Measurements from ENCODE around the gene SMG6.

Gene SMG6

DNA sequence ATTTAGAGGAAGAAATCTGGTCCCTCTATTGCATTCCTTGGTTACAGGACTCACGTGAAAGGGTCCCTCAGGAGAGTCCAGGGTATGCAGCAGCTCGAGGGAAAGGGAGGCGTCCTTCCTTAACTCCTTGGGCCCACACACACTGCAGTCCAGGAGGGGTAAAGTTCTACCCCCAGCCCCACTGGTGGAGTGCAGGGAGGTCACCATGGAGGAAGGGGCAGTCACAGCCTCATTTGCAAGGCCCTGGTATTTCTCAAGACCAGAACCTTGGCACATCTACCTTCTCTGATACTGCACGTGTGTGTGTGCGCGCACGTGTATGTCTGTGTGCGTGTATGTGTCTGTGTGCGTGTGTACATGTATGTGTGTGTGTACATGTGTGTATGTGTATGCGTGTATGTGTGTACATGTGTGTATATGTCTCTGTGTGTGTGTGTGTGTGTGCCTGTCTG lies 237.6 kb downstream of the SMG6 start:
- Histone ChIP-seq H3K36me3 (ENCODE audit: control insufficient read depth in 2 of 2, insufficient read depth in 1 of 2, low read length in 2 of 2) (peaks cover 0 to 71% of the 10 kb centered on the region in 2 experiments; a peak in 1 of 3 replicates), H3K4me1 (ENCODE audit: control insufficient read depth, insufficient read depth, low read length) (no peaks in the 10 kb centered on the region; the same call in 1 of the 2 replicates), H3K27ac (ENCODE audit: extremely low read depth, low read depth, low read length) (no peak overlapping the region), H3K4me3 (ENCODE audit: low read depth, low read length) (no peak overlapping the region), H3K9me3 (ENCODE audit: control insufficient read depth, insufficient read depth, low read depth, low read length) (no peaks in the 10 kb centered on the region)
- CTCF ChIA-PET, result interaction anchor here (0.6 to 4.0 kb wide), 14 partner anchors 7 to 240 kb away, joined by 3 to 41 read pairs (median 4); partner anchors contain the start of gene HIC1
- no peak for TF ChIP-seq ZNF366 (tag by site-specific recombination; conservative IDR thresholded peaks at IDR 0.05)
- TF ChIP-seq ZNF48 (tag by site-specific recombination; IDR thresholded peaks at IDR 0.05), result no peak
- TF ChIP-seq MYNN (tag by site-specific recombination; IDR thresholded peaks at IDR 0.05; ENCODE audit: borderline replicate concordance), result no peak
- no peak for TF ChIP-seq ZNF146 (tag by site-specific recombination; IDR thresholded peaks at IDR 0.05)
- TF ChIP-seq, protein P1, sequence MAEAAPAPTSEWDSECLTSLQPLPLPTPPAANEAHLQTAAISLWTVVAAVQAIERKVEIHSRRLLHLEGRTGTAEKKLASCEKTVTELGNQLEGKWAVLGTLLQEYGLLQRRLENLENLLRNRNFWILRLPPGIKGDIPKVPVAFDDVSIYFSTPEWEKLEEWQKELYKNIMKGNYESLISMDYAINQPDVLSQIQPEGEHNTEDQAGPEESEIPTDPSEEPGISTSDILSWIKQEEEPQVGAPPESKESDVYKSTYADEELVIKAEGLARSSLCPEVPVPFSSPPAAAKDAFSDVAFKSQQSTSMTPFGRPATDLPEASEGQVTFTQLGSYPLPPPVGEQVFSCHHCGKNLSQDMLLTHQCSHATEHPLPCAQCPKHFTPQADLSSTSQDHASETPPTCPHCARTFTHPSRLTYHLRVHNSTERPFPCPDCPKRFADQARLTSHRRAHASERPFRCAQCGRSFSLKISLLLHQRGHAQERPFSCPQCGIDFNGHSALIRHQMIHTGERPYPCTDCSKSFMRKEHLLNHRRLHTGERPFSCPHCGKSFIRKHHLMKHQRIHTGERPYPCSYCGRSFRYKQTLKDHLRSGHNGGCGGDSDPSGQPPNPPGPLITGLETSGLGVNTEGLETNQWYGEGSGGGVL (tag by site-specific recombination; IDR thresholded peaks at IDR 0.05), result no peak
- no peak for TF ChIP-seq ZNF555 (tag by site-specific recombination; conservative IDR thresholded peaks at IDR 0.05)
- no peak for TF ChIP-seq ZNF394 (tag by site-specific recombination; IDR thresholded peaks at IDR 0.05; ENCODE audit: borderline replicate concordance)
- TF ChIP-seq, protein P2, sequence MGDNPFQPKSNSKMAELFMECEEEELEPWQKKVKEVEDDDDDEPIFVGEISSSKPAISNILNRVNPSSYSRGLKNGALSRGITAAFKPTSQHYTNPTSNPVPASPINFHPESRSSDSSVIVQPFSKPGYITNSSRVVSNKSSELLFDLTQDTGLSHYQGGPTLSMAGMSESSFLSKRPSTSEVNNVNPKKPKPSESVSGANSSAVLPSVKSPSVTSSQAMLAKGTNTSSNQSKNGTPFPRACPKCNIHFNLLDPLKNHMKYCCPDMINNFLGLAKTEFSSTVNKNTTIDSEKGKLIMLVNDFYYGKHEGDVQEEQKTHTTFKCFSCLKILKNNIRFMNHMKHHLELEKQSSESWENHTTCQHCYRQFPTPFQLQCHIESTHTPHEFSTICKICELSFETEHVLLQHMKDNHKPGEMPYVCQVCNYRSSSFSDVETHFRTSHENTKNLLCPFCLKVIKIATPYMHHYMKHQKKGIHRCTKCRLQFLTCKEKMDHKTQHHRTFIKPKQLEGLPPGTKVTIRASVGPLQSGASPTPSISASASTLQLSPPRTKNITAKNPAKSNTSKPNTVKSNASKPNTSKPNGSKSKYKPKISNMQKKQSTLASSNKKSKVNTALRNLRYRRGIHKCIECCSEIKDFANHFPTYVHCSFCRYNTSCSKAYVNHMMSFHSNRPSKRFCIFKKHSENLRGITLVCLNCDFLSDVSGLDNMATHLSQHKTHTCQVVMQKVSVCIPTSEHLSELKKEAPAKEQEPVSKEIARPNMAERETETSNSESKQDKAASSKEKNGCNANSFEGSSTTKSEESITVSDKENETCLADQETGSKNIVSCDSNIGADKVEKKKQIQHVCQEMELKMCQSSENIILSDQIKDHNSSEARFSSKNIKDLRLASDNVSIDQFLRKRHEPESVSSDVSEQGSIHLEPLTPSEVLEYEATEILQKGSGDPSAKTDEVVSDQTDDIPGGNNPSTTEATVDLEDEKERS (tag by site-specific recombination; IDR thresholded peaks at IDR 0.05), result no peak
- no peak for TF ChIP-seq KLF8 (tag by site-specific recombination; IDR thresholded peaks at IDR 0.05)
- TF ChIP-seq, protein P3, sequence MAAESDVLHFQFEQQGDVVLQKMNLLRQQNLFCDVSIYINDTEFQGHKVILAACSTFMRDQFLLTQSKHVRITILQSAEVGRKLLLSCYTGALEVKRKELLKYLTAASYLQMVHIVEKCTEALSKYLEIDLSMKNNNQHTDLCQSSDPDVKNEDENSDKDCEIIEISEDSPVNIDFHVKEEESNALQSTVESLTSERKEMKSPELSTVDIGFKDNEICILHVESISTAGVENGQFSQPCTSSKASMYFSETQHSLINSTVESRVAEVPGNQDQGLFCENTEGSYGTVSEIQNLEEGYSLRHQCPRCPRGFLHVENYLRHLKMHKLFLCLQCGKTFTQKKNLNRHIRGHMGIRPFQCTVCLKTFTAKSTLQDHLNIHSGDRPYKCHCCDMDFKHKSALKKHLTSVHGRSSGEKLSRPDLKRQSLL (tag by site-specific recombination; IDR thresholded peaks at IDR 0.05), result no peak
- TF ChIP-seq SETDB1 (IDR thresholded peaks at IDR 0.05; ENCODE audit: insufficient read length, low read length), result no peak
- no peak for TF ChIP-seq ZNF707 (tag by site-specific recombination; IDR thresholded peaks at IDR 0.05)
- TF ChIP-seq OSR2 (tag by site-specific recombination; IDR thresholded peaks at IDR 0.05), result no peak
- no peak for TF ChIP-seq ZNF223 (tag by site-specific recombination; IDR thresholded peaks at IDR 0.05)
- no peak for TF ChIP-seq ZNF354C (tag by site-specific recombination; IDR thresholded peaks at IDR 0.05; ENCODE audit: borderline replicate concordance, low read depth)
- TF ChIP-seq ZBTB20 (tag by site-specific recombination; IDR thresholded peaks at IDR 0.05), result no peak
- TF ChIP-seq ZNF266 (tag by site-specific recombination; IDR thresholded peaks at IDR 0.05; ENCODE audit: low read depth), result no peak
- POLR2A ChIA-PET, result interaction anchor here (1.4 kb wide), 1 partner anchor 179 kb away, joined by 5 read pairs; no protein-coding TSS in a partner anchor

DNA sequence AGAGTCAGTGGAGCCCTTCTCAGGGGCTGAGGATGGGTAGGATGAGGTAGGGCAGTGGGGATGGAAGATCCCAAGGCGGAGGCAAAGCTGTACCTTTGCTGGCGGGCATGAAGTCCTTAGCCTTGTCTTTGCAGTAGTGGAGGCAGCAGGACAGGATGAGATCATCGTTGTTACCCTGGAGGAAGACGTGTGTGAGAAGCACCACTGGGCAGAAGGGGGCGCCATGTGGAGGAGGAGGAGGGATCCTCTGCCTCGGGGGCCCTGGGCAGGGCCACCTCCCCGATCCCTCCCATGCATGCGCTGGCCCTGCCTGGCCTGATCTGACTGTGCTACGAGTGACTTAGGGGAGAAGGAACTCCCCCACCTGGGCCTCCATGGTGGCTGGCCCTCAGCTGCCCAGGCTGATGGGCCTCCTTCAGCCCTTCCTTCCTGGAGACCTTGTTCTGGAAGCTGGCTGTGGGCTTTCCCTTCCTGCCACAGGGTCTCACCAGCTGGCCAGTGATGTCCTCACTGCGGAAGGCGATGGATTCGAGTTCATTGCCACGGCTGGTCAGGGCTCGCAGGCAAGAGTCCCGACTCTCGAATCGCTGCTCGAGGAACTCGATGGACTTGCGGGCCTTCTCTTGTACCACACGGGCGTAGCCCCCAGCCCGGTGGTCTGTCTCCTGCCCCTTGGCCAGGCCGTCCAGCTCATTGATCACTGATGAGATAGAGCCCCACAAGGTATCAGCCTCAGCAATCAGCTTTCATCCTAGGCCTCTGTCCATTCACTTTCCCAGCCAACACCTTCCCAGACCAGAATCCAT lies 238.4 kb downstream of the SMG6 start:
- 0 out of 2 replicates have a peak overlapping the region, but pooled peaks have one; percentile 31 for H3K27ac ChIP-seq (ENCODE audit: extremely low read depth, low read depth, low read length)
- ChIA-PET POLR2A (interaction anchor here (1.4 kb wide), 1 partner anchor 180 kb away, joined by 5 read pairs; no protein-coding TSS in a partner anchor), CTCF (interaction anchor here (0.6 to 4.0 kb wide), 24 partner anchors 11 to 241 kb away, joined by 3 to 41 read pairs (median 4); partner anchors contain the start of gene HIC1)
- no peaks in the 10 kb centered on the region; the same call in 1 of the 2 replicates for H3K4me1 ChIP-seq (ENCODE audit: control insufficient read depth, insufficient read depth, low read length)
- no peak overlapping the region for H3K4me3 ChIP-seq (ENCODE audit: low read depth, low read length)
- peaks cover 0 to 67% of the 10 kb centered on the region in 2 experiments; a peak in 1 of 3 replicates for H3K36me3 ChIP-seq (ENCODE audit: control insufficient read depth in 2 of 2, insufficient read depth in 1 of 2, low read length in 2 of 2)
- no peaks in the 10 kb centered on the region for H3K9me3 ChIP-seq (ENCODE audit: control insufficient read depth, insufficient read depth, low read depth, low read length)
- TF ChIP-seq, protein P4, sequence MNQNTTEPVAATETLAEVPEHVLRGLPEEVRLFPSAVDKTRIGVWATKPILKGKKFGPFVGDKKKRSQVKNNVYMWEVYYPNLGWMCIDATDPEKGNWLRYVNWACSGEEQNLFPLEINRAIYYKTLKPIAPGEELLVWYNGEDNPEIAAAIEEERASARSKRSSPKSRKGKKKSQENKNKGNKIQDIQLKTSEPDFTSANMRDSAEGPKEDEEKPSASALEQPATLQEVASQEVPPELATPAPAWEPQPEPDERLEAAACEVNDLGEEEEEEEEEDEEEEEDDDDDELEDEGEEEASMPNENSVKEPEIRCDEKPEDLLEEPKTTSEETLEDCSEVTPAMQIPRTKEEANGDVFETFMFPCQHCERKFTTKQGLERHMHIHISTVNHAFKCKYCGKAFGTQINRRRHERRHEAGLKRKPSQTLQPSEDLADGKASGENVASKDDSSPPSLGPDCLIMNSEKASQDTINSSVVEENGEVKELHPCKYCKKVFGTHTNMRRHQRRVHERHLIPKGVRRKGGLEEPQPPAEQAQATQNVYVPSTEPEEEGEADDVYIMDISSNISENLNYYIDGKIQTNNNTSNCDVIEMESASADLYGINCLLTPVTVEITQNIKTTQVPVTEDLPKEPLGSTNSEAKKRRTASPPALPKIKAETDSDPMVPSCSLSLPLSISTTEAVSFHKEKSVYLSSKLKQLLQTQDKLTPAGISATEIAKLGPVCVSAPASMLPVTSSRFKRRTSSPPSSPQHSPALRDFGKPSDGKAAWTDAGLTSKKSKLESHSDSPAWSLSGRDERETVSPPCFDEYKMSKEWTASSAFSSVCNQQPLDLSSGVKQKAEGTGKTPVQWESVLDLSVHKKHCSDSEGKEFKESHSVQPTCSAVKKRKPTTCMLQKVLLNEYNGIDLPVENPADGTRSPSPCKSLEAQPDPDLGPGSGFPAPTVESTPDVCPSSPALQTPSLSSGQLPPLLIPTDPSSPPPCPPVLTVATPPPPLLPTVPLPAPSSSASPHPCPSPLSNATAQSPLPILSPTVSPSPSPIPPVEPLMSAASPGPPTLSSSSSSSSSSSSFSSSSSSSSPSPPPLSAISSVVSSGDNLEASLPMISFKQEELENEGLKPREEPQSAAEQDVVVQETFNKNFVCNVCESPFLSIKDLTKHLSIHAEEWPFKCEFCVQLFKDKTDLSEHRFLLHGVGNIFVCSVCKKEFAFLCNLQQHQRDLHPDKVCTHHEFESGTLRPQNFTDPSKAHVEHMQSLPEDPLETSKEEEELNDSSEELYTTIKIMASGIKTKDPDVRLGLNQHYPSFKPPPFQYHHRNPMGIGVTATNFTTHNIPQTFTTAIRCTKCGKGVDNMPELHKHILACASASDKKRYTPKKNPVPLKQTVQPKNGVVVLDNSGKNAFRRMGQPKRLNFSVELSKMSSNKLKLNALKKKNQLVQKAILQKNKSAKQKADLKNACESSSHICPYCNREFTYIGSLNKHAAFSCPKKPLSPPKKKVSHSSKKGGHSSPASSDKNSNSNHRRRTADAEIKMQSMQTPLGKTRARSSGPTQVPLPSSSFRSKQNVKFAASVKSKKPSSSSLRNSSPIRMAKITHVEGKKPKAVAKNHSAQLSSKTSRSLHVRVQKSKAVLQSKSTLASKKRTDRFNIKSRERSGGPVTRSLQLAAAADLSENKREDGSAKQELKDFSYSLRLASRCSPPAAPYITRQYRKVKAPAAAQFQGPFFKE (tag by site-specific recombination; IDR thresholded peaks at IDR 0.05; ENCODE audit: borderline replicate concordance), result no peak
- TF ChIP-seq ZNF433 (tag by site-specific recombination; IDR thresholded peaks at IDR 0.05; ENCODE audit: low read depth) (no peak), ZNF830 (tag by site-specific recombination; IDR thresholded peaks at IDR 0.05; ENCODE audit: low read depth) (no peak), ZNF777 (tag by site-specific recombination; IDR thresholded peaks at IDR 0.05; ENCODE audit: borderline replicate concordance) (no peak)
